GM12892 (cell line): ENCODE results near the gene GOLGA6C. TPM values are rescaled to one million over a fixed set of nuclear protein-coding genes. Genes with fewer than 3 reads are reported as not detected.
A peak's percentile ranks its signal among the peaks of the same experiment; 100 is the strongest.
"Not testable (repeated sequence)": the region's sequence is repeated elsewhere in the genome, so short reads cannot be mapped to it uniquely, and the experiment has no call there.

ENCODE experiments used
- DNase-seq: peaks from one replicate; pipeline ENCODE4 v3.0.0; 2011; ENCODE audit not compliant: insufficient read length
- FAIRE-seq: peaks from 2 replicates; lab custom pipeline; 2011; peaks lifted over from hg19 to GRCh38; lab: Jason Lieb, UNC
- POLR2A ChIP-seq: IDR thresholded peaks from 2 replicates; pipeline ENCODE4 v1.6.1; 2011; ENCODE audit warnings: low read depth, low read length, control low read depth
- POLR2AphosphoS5 ChIP-seq: IDR thresholded peaks from 2 replicates; pipeline ENCODE4 v1.6.1; 2011; ENCODE audit warnings: low read depth, low read length, control low read depth
- TAF1 ChIP-seq: IDR thresholded peaks from 2 replicates; pipeline ENCODE4 v1.6.1; 2011; ENCODE audit warnings: low read depth, mild to moderate bottlenecking, control low read depth, low read length, borderline replicate concordance
- polyA plus RNA-seq: library from polyadenylated mRNA; unstranded; fragments of >200 nt; gene quantifications from one replicate; pipeline ENCODE4 v1.2.1, GENCODE V29; 2012; ENCODE audit warnings: missing spikeins, inconsistent platforms; ENCODE audit not compliant: missing spikeins

GOLGA6C gene, protein sequence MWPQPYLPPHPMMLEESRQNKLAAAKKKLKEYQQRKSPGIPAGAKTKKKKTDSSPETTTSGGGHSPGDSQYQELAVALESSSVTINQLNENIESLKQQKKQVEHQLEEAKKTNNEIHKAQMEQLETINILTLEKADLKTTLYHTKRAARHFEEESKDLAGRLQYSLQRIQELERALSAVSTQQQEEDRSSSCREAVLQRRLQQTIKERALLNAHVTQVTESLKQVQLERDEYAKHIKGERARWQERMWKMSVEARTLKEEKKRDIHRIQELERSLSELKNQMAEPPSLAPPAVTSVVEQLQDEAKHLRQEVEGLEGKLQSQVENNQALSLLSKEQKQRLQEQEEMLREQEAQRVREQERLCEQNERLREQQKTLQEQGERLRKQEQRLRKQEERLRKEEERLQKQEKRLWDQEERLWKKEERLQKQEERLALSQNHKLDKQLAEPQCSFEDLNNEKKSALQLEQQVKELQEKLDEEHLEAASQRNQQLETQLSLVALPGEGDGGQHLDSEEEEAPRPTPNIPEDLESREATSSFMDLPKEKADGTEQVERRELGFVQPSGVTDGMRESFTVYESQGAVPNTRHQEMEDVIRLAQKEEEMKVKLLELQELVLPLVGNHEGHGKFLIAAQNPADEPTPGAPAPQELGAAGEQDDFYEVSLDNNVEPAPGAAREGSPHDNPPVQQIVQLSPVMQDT
- polyA plus RNA-seq = not detected

DNA sequence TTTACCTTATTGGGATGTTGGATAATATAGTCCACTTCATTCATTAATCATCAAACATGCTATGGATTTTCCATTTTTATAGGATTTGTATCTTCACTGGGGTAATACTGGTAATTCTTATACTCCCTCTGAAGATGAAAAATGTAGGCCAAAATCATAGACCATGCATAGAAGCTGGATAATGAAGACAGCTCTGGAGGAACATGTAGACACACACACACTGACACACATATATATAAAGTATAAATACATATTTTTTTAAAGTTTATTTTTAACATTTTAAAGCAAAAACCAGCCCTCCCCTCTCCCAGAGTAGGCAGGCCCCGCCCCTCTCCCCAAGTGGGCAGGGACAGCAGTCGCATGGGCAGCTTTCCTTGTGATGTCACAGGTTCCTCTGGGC lies at the start of gene GOLGA6C:
Gene GOLGA6C (plus strand): TSS at position 301 of the 400 bp plus-strand sequence. CDS start 265 bp downstream, outside the sequence.
- FAIRE-seq, DNase-seq: not testable (repeated sequence)

DNA sequence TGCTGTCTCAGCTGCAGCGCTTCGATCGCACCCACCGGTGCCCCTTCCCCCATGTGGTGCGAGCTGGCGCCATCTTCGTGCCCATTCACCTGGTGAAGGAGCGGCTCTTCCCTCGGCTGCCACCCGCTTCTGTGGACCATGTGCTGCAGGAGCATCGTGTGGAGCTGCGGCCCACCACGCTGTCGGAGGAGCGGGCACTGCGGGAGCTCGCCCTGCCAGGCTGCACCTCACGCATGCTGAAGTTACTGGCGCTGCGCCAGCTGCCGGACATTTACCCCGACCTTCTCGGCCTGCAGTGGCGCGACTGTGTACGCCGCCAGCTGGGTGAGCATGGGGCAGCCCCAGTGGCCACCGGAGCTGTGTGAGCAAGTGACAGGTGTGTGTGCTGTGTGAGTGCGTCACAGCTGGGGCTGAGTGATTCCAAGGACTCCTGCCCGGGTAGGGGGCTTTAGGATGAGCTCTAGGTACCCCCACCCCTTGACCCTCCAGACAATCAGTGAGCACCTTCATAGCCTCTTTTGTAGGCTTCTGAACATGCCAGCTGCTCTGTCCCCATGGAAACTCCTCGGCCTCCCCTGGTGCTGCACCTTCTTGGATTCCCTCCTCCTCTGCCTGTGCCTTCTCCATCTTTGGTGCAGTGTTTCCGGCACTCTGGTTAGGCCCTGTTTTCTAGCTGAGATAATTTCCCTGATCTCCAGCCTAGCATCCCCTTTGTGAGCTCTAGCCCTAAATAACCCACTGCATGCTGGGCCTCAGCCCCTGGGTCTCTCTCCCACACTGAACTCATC lies 49.4 kb upstream of the GOLGA6C start:
- FAIRE-seq = no peak
- TF ChIP-seq POLR2A = no peak
- no peak for DNase-seq

DNA sequence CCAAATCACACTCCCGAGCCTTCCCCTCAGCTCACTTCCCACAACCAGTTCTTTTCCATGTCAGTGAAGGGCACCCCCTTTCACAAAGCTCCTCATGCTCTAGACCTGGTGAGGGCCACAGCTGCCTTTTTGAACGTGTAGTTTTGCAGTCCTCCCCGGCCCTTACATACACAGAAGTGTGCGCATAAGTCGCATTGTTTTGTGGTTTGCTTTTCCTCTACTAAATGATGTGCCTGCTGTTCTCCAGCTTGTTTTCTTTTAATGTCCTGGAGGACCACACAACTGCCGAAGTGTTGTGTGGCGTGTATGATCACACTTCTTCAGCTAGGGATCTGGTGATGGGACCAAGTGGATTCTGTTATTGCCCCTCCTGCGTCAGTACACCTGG lies 48.9 kb upstream of the GOLGA6C start:
- no peak for FAIRE-seq
- DNase-seq = no peak
- TF ChIP-seq POLR2AphosphoS5 (no peak), TAF1 (no peak), POLR2A (no peak; the same call in 1 of the 2 replicates)

DNA sequence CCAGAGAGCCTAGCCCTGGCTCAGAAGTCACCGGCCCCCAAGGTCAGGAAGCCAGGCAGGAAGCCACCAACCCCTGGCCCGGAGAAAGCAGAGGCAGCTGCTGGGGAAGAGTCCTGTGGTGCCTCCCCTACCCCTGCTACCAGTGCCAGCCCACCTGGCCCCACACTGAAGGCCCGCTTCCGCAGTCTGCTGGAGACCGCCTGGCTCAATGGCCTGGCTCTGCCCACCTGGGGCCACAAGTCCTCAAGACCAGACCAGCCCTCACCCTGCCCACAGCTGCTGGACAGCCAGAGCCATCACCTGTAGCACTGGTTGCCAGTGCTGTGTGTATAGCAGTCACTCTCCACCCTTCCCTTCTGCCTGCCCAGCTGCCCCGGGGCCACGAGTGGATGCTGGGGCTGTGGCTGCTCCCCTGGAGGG lies 47.3 kb upstream of the GOLGA6C start:
- no peak for FAIRE-seq

DNA sequence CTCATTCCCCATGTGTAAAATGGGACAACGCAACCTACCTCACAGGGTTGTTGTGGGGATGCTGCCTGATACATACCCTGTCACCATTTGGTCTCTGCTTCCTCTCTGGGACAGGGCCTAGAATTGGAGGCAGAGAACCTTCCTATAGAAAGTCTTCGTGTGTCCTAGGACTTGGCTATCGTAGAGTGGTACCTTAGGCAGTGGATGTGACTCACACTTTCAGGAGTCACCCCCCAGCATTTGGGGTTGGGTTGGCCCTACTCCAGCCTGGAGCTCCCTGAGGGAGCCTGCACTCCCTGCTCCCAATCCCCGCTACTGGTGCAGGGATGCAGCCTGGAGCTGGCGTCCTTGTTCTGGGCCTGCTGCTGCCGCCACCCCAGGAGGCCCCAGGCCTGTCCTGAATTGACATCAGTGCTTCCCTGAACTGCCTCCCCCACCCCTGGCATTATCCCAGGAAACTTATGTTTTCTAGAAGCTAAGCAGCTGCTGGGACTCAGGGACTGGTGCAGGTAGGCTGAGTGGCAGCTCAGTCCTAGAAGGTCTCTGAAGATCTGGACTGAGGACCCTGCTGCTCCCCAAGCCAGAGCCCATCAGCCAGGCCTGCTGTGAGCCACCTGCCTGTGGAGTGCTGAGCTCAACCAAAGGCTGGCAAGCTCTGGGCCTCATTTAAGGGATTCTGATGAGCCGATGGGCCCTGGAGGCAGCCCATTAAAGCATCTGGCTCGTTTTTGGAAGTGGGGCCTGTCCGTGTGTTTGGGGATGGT lies 46.5 kb upstream of the GOLGA6C start:
- no peak for DNase-seq
- TF ChIP-seq POLR2AphosphoS5 (no peak), POLR2A (no peak), TAF1 (no peak)
- no peak for FAIRE-seq

More for the DNA sequence above, 47.3 kb upstream of the GOLGA6C start:
- no peak for DNase-seq
- TF ChIP-seq POLR2A = no peak
- TF ChIP-seq POLR2AphosphoS5 = peak; percentile 58; the same call in 1 of the 2 replicates

DNA sequence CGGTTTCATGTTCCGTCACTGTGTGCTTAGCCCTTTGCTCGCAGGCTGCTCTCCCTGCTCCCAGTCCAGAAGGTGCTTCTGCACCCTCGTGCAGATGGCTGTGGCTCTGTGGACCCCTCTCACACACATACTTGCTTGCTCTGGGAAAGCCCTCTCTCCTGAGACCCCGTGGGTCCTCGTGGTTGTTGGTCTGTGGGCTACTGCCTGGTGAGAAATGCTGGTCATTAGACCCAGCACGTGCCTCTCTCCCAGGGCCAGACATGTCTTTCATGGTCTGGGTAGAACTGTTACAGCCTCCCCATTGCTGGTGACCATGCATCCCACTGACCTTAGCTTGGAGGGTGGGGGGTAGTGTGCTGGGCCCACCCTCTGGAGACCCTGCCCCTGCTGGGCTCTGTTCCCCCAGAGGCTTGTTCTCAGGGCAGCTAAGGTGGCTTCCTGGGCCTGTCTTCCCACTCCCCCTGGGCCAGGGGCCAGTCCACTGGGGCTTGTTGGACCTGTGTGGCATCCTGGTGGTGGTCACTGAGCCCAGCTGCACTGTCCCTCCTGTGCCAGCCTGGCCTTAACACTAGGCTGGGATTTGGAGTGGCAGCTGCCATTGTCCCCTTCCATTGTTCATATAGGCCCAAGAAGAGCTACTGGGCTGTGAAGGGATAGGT lies 45.8 kb upstream of the GOLGA6C start:
- no peak for DNase-seq
- FAIRE-seq = no peak
- TF ChIP-seq POLR2A (peak; percentile 27; the same call in 1 of the 2 replicates), TAF1 (no peak), POLR2AphosphoS5 (peak; percentile 49)

DNA sequence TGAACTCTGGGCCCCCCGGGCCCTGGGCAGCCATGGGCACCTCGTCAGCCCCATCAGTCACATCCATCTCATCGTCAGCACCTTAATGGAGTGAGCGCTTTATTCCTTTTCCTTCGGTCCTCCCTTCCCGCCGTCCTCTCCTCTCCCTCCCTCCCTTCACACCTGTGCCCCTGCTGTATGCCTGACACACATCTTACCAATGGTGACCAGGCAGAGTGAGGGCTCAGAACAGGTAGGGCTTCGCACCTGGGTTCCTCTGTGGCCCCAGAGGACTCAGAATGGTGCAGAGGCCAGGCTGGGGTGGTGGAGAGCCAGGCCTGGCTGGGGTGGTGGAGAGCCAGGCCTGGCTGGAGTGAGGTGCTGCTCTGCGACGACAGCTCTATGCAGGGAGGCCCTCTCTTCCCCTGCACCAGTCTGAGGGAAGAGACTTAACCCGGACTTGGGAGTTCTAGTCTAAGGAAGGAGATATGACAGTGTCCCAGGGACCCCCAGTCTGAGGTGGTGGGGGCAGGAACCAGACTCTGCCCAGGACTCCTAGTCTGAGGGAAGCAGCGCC lies 44.8 kb upstream of the GOLGA6C start:
- FAIRE-seq = no peak
- TF ChIP-seq TAF1 (no peak), POLR2AphosphoS5 (peak; percentile 15; the same call in 1 of the 2 replicates), POLR2A (peak; percentile 17; the same call in 1 of the 2 replicates)
- DNase-seq = no peak

DNA sequence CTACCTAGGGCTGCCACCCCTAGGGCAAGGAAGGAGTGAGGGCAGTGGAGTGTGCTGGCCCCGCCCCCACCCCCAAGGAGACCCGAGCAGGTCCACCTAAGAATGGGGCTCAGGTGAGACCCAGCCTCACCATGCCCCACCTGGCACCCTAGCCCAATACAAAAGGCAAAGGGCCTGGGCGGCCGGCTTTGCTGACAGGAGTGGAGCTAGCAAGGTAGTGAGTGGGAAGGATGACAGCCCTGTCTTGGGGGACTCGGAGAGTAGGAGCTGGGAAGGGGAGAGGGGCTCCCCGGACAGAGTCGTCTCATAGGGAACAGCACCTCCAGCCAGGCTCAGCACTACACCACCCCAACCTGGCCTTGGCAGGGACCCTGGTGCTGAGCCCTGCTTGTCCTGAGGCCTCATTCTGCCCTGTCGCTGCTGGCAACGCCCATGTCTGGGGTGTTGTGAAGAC lies 44.3 kb upstream of the GOLGA6C start:
- no peak for FAIRE-seq
- TF ChIP-seq TAF1 (no peak), POLR2AphosphoS5 (peak; percentile 88), POLR2A (peak; percentile 62; the same call in 1 of the 2 replicates)
- DNase-seq = no peak

DNA sequence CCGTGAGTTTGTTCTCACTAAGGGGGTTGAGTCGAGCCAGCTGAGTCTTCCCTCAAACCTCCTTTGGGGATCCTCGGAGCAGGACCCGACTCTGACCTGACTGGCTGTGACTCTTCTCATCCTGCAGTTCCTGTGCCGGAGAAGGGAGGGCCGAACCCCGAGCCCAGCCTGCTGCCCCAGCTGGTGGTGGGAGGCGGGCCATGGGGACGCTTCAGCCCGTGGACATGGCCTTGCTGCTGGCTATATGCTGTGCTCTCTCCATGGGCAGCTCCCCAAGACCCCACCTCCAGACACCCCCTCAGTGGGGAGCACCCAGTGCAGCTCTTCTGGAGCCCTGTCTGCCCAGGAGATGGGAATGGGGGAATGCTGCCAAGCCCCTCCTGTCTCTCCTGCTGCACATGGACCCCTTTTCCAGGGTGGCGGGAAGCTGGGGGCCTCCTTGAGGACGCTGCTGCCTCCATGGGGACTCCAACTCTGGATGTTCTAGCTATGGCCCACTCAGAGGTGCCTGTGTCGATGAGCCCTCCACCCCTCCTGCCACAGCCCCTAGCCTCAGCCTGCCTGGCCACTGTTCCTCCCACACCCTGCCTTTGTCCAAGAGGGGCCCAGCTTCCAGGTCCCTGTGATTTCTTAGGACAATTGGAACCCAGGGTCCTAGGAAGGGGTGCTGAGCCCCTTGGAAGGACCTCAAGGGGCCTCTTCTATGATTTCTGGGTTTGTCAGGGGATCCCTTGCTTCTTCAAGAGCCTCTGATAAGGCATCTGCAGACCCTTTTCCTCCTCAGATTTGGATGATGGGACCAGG lies 43.6 kb upstream of the GOLGA6C start:
- no peak for DNase-seq
- TF ChIP-seq POLR2A = no peak; the same call in 1 of the 2 replicates
- no peak for TF ChIP-seq TAF1
- no peak for TF ChIP-seq POLR2AphosphoS5

More for the DNA sequence above, 43.6 kb upstream of the GOLGA6C start:
- FAIRE-seq = no peak
